Measurements from ENCODE around the gene CMTM2. TPM values are rescaled to one million over a fixed set of nuclear protein-coding genes. Genes with fewer than 3 reads are reported as not detected.

CMTM2 gene
- total and polyA plus RNA-seq, 2 experiments from 2014 or later = 0.60 TPM; not detected in 1

GRCh38 chr16:66588981-66589713 is 9.9 kb downstream of the CMTM2 start:
- H3K79me2 ChIP-seq = no peaks in the 10 kb centered on the region
- H3K27me3 ChIP-seq = no peaks in the 10 kb centered on the region
- no peaks in the 10 kb centered on the region for H4K20me1 ChIP-seq (ENCODE audit: insufficient read depth, poor library complexity, severe bottlenecking)
- WGBS (ENCODE audit: low lambda C conversion rate, missing lambda C conversion rate) = 94% methylated on average over 8 of the region's 8 CpGs
- H3K4me1 ChIP-seq (ENCODE audit: insufficient read depth) = no peaks in the 10 kb centered on the region
- TF ChIP-seq CTCF (IDR thresholded peaks at IDR 0.05; ENCODE audit: poor library complexity) (peak; percentile 27), EZH2phosphoT487 (IDR thresholded peaks at IDR 0.05; ENCODE audit: low read depth, severe bottlenecking, unreplicated experiment) (no peak)
- no peak for DNase-seq (ENCODE audit: low spot score)
- no peak overlapping the region for H3K4me2 ChIP-seq
- H3K9me3 ChIP-seq (ENCODE audit: low read depth) = no peaks in the 10 kb centered on the region
- H3K9me2 ChIP-seq (replicated peaks; ENCODE audit: insufficient read depth) = no peaks in the 10 kb centered on the region
- H2AFZ ChIP-seq = no peak overlapping the region
- H3K36me3 ChIP-seq (replicated peaks; ENCODE audit: insufficient read depth, low read depth) = no peaks in the 10 kb centered on the region
- H3K4me3 ChIP-seq = no peak overlapping the region
- H3K27ac ChIP-seq = no peak overlapping the region

GRCh38 chr16:66590322-66590721 is 11.1 kb downstream of the CMTM2 start:
- H3K4me2 ChIP-seq = no peak overlapping the region

GRCh38 chr16:66591018-66591417 is 11.8 kb downstream of the CMTM2 start:
- no peaks in the 10 kb centered on the region for H4K20me1 ChIP-seq (ENCODE audit: insufficient read depth, poor library complexity, severe bottlenecking)
- no peaks in the 10 kb centered on the region for H3K27me3 ChIP-seq
- H2AFZ ChIP-seq = no peak overlapping the region
- H3K4me1 ChIP-seq (ENCODE audit: insufficient read depth) = no peaks in the 10 kb centered on the region
- TF ChIP-seq EZH2 (IDR thresholded peaks at IDR 0.05; ENCODE audit: borderline replicate concordance) = no peak
- TF ChIP-seq CTCF (IDR thresholded peaks at IDR 0.05; ENCODE audit: poor library complexity) = no peak
- TF ChIP-seq EZH2phosphoT487 (IDR thresholded peaks at IDR 0.05; ENCODE audit: low read depth, severe bottlenecking, unreplicated experiment) = no peak
- H3K4me3 ChIP-seq = no peak overlapping the region
- no peak for DNase-seq (ENCODE audit: low spot score)
- H3K79me2 ChIP-seq = no peaks in the 10 kb centered on the region
- no peaks in the 10 kb centered on the region for H3K9me3 ChIP-seq (ENCODE audit: low read depth)
- WGBS (ENCODE audit: low lambda C conversion rate, missing lambda C conversion rate) = 82% methylated on average over 4 of the region's 4 CpGs
- H3K9me2 ChIP-seq (replicated peaks; ENCODE audit: insufficient read depth) = no peaks in the 10 kb centered on the region
- no peak overlapping the region for H3K4me2 ChIP-seq
- no peak overlapping the region for H3K27ac ChIP-seq
- H3K36me3 ChIP-seq (replicated peaks; ENCODE audit: insufficient read depth, low read depth) = no peaks in the 10 kb centered on the region

More at GRCh38 chr16:66590322-66590721, 11.1 kb downstream of the CMTM2 start:
- Histone ChIP-seq H3K4me1 (ENCODE audit: insufficient read depth) (no peaks in the 10 kb centered on the region), H3K36me3 (replicated peaks; ENCODE audit: insufficient read depth, low read depth) (no peaks in the 10 kb centered on the region), H4K20me1 (ENCODE audit: insufficient read depth, poor library complexity, severe bottlenecking) (no peaks in the 10 kb centered on the region), H3K9me3 (ENCODE audit: low read depth) (no peaks in the 10 kb centered on the region), H3K9me2 (replicated peaks; ENCODE audit: insufficient read depth) (no peaks in the 10 kb centered on the region), H3K79me2 (no peaks in the 10 kb centered on the region), H3K4me3 (no peak overlapping the region), H3K27ac (no peak overlapping the region), H2AFZ (no peak overlapping the region), H3K27me3 (no peaks in the 10 kb centered on the region)
- DNase-seq (ENCODE audit: low spot score) = no peak
- no peak for TF ChIP-seq EZH2 (IDR thresholded peaks at IDR 0.05; ENCODE audit: borderline replicate concordance)
- 95% methylated on average over 8 of the region's 8 CpGs for WGBS (ENCODE audit: low lambda C conversion rate, missing lambda C conversion rate)

- Histone ChIP-seq H3K9me2 (replicated peaks; ENCODE audit: insufficient read depth) (no peaks in the 10 kb centered on the region), H3K36me3 (replicated peaks; ENCODE audit: insufficient read depth, low read depth) (no peaks in the 10 kb centered on the region)
Measured at GRCh38 chr16:66592241-66592640, 13.0 kb downstream of the CMTM2 start.

More at GRCh38 chr16:66592241-66592640, 13.0 kb downstream of the CMTM2 start:
- Histone ChIP-seq H2AFZ (no peak overlapping the region), H3K4me1 (ENCODE audit: insufficient read depth) (no peaks in the 10 kb centered on the region), H3K27ac (no peak overlapping the region), H3K79me2 (no peaks in the 10 kb centered on the region), H3K27me3 (no peaks in the 10 kb centered on the region), H3K9me3 (ENCODE audit: low read depth) (no peaks in the 10 kb centered on the region), H3K4me2 (no peak overlapping the region), H3K4me3 (no peak overlapping the region), H4K20me1 (ENCODE audit: insufficient read depth, poor library complexity, severe bottlenecking) (no peaks in the 10 kb centered on the region)
- no peak for DNase-seq (ENCODE audit: low spot score)
- 74% methylated on average over 2 of the region's 3 CpGs for WGBS (ENCODE audit: low lambda C conversion rate, missing lambda C conversion rate)
- TF ChIP-seq CTCF (IDR thresholded peaks at IDR 0.05; ENCODE audit: poor library complexity) (no peak), EZH2 (IDR thresholded peaks at IDR 0.05; ENCODE audit: borderline replicate concordance) (no peak), EZH2phosphoT487 (IDR thresholded peaks at IDR 0.05; ENCODE audit: low read depth, severe bottlenecking, unreplicated experiment) (no peak)

Measured in hepatocyte (in vitro differentiated cells).